ENCODE results near the gene HABP4. TPM values are rescaled to one million over a fixed set of nuclear protein-coding genes. Genes with fewer than 3 reads are reported as not detected.

The HABP4 gene
- total RNA-seq, 4 donors from 2014 or later: 42.8 to 50.0 (median 46.3) TPM

DNA sequence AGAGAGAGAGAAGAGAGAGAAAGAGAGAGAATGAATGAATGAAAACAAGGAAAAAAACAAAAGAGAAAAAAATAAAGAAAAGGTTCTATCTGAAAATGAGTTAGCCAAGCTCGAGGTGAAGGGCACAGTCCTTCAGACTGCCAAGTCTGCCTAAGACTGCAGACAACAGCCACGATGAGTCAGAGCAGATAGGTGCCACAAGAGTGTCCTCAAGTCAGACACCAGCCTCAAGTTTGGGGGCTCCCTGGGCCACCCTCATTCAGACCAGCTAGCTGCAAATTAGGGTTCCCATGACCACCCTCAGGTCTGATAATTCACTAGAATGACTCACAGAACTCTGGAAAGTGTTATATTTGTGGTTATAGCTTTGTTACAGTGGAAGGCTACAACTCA is 13.9 kb upstream of the HABP4 start:
- no peak for TF ChIP-seq POLR2A (IDR thresholded peaks at IDR 0.05)
- no peak for TF ChIP-seq EP300 (IDR thresholded peaks at IDR 0.05)
- TF ChIP-seq, protein P1, sequence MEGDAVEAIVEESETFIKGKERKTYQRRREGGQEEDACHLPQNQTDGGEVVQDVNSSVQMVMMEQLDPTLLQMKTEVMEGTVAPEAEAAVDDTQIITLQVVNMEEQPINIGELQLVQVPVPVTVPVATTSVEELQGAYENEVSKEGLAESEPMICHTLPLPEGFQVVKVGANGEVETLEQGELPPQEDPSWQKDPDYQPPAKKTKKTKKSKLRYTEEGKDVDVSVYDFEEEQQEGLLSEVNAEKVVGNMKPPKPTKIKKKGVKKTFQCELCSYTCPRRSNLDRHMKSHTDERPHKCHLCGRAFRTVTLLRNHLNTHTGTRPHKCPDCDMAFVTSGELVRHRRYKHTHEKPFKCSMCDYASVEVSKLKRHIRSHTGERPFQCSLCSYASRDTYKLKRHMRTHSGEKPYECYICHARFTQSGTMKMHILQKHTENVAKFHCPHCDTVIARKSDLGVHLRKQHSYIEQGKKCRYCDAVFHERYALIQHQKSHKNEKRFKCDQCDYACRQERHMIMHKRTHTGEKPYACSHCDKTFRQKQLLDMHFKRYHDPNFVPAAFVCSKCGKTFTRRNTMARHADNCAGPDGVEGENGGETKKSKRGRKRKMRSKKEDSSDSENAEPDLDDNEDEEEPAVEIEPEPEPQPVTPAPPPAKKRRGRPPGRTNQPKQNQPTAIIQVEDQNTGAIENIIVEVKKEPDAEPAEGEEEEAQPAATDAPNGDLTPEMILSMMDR (IDR thresholded peaks at IDR 0.05): no peak

DNA sequence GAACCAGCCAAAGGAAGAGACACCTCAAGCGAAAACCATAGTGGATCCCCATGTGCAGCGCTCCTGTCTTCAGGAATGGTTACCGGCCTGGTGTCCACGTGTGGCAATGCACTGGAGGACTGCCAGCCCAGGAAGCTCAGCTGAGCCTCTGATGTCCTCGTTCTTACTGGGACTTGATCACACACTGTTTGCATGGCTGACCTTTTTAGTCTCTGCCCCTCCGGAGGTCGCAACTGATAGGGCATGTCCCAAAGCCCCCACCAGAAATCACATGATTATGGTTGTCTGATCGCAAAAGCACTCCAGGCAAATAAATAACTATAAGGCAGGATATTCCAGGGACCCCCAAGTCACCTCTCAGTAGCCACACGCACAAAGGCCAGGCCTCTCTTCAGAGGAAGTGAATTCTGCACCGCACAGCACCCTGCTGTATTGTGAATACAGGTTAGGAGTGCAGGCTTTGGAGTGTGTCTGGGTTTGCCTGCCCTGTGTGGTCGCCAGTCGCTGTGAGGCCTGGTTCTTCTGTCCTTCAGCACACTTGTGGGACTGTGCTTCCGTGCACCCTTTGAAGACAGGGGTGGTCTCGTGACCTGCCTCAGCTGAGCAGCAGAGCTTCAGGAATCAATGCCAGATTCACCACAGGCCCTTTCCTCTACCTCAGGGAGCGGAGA is 13.4 kb upstream of the HABP4 start:
- H3K27ac ChIP-seq: no peak overlapping the region
- TF ChIP-seq POLR2A (IDR thresholded peaks at IDR 0.05): no peak
- TF ChIP-seq, protein P1 (IDR thresholded peaks at IDR 0.05): no peak
- TF ChIP-seq EP300 (IDR thresholded peaks at IDR 0.05): no peak
- H3K4me1 ChIP-seq: no peaks in the 10 kb centered on the region
- WGBS, 2 donors: 77 to 80% methylated on average over 15 of the region's 15 CpGs
- DNase-seq (ENCODE audit: low spot score in 2 of 2): no peak
- no peaks in the 10 kb centered on the region for H3K36me3 ChIP-seq
- no peaks in the 10 kb centered on the region for H3K27me3 ChIP-seq
- H3K4me3 ChIP-seq: no peak overlapping the region
- peaks cover 0 to 7% (median 0%) of the 10 kb centered on the region in 4 donors for H3K9me3 ChIP-seq

More for the DNA sequence above, 13.9 kb upstream of the HABP4 start:
- DNase-seq (ENCODE audit: low spot score in 2 of 2): no peak
- Histone ChIP-seq H3K27me3 (no peaks in the 10 kb centered on the region), H3K36me3 (no peaks in the 10 kb centered on the region), H3K9me3 (peaks cover 0 to 7% (median 0%) of the 10 kb centered on the region in 4 donors), H3K4me3 (no peak overlapping the region), H3K4me1 (no peaks in the 10 kb centered on the region), H3K27ac (no peak overlapping the region)
- 79 to 83% methylated on average over 2 of the region's 2 CpGs for WGBS, 2 donors

DNA sequence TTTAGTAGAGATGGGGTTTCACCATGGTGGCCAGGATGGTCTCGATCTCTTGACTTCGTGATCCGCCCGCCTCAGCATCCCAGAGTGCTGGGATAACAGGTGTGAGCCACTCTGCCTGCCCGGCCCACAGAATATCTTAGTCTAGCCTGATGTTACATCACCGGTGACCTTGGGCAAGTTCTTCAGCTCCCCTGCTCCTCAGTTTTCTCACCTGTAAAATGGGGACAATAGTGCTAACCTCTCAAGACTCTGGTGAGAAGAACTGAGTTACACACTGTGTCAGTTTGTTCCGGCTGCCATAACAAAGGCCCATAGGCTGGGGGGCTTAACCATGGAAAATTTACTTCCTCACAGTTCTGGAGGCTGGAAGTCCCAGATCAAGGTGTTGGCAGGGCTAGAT is 12.5 kb upstream of the HABP4 start:
- Histone ChIP-seq H3K27me3 (no peaks in the 10 kb centered on the region), H3K9me3 (peaks cover 0 to 7% (median 0%) of the 10 kb centered on the region in 4 donors), H3K4me3 (no peak overlapping the region), H3K27ac (no peak overlapping the region), H3K36me3 (no peaks in the 10 kb centered on the region), H3K4me1 (no peaks in the 10 kb centered on the region)
- WGBS, 2 donors: 97% methylated on average over 7 of the region's 7 CpGs
- no peak for TF ChIP-seq POLR2A (IDR thresholded peaks at IDR 0.05)
- TF ChIP-seq EP300 (IDR thresholded peaks at IDR 0.05): no peak
- TF ChIP-seq, protein P1 (IDR thresholded peaks at IDR 0.05): no peak
- DNase-seq (ENCODE audit: low spot score in 2 of 2): no peak

DNA sequence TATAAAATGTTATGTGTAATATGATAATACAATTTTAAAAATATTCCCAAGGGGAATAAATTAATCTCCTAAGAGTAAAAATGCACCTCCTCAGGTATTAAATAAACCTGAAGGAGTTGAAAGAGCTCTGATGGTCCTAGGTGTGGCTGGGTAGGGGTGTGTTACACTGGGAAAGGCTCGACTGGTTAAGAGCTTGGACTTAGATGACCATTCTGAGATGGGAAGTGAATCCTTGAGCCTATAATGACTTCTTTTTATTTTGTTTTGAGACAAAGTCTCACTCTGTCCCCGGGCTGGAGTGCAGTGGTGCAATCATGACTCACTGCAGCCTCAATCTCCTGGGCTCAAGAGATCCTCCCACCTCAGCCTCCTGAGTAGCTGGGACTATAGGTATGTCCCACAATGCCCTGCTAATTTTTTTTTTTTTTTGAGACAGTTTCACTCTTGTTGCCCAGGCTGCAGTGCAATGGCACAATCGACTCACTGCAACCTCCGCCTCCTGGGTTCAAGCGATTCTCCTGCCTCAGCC is 9.2 kb upstream of the HABP4 start:
- H3K9me3 ChIP-seq: no peaks in the 10 kb centered on the region
- no peaks in the 10 kb centered on the region for H3K36me3 ChIP-seq
- WGBS, 2 donors: 87 to 89% methylated on average over 5 of the region's 5 CpGs
- H3K27me3 ChIP-seq: no peaks in the 10 kb centered on the region
- no peak overlapping the region for H3K27ac ChIP-seq
- H3K4me1 ChIP-seq: no peaks in the 10 kb centered on the region
- DNase-seq (ENCODE audit: low spot score in 2 of 2): no peak
- TF ChIP-seq, protein P1 (IDR thresholded peaks at IDR 0.05): no peak
- TF ChIP-seq EP300 (IDR thresholded peaks at IDR 0.05) (no peak), POLR2A (IDR thresholded peaks at IDR 0.05) (no peak)
- H3K4me3 ChIP-seq: no peak overlapping the region

DNA sequence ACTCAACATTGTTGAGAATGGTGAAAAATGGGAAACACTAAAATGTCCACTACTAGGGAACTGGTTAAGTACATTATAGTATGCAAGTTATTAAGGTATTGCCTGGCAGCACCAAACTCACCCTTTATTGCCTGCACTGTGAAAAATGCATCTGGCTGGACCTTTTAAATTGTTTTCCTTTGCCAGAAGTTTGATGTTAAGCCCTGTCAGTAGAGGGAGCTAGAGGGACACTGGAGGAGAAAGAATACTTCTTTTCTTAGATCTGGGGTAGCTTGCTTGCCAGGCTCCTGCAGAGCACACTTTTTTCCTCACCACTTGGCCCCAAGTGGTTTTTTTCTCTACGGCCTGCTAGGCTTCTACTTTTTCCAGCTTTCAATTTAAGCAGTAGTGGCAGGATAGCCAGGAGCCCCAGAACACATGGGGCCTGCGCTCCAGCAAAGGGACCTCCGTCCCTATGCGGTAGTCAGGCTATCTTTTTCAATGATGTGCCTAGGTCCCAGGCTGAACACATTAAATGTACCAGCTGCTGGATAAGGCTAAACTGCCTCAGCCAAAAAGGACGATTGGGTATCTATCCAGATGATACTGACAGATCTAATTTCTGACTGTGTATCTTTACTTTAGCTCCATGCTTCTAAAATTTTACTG is 8.0 kb upstream of the HABP4 start:
- TF ChIP-seq POLR2A (IDR thresholded peaks at IDR 0.05) (no peak), EP300 (IDR thresholded peaks at IDR 0.05) (no peak)
- TF ChIP-seq, protein P1 (IDR thresholded peaks at IDR 0.05): no peak
- no peak for DNase-seq (ENCODE audit: low spot score in 2 of 2)
- H3K4me1 ChIP-seq: no peaks in the 10 kb centered on the region
- no peaks in the 10 kb centered on the region for H3K36me3 ChIP-seq
- no peak overlapping the region for H3K27ac ChIP-seq
- H3K27me3 ChIP-seq: no peaks in the 10 kb centered on the region
- H3K4me3 ChIP-seq: no peak overlapping the region
- WGBS, 2 donors: 89 to 93% methylated on average over 5 of the region's 5 CpGs
- H3K9me3 ChIP-seq: no peaks in the 10 kb centered on the region
